Psoas muscle (tissue), 8 donors: ENCODE measurements around the gene INTS1. TPM values are rescaled to one million over a fixed set of nuclear protein-coding genes. Genes with fewer than 3 reads are reported as not detected.

Experiments used
- ATAC-seq, 4 donors: fragments of 200-7000 bp; cut with Tn5 transposase; one replicate each; pipeline ENCODE4 v1.9.1; 2020; ENCODE audit warnings: moderate library complexity in 3 of 4, mild to moderate bottlenecking in 2 of 4
- DNase-seq, 2 donors: peaks; one replicate each; pipeline ENCODE4 v3.0.0-alpha.2; 2020
- H3K27ac ChIP-seq: fragments of 200-600 bp; one replicate; pipeline ENCODE4 v1.8.0; 2022
- H3K27me3 ChIP-seq, 3 donors: fragments of 200-600 bp in 1 of 3; one replicate each; pipeline versions ENCODE4 v1.6.1 to v1.8.0; 2013 to 2022; ENCODE audit warnings: low read length in 2 of 3, mild to moderate bottlenecking in 2 of 3, moderate library complexity in 1 of 3; ENCODE audit not compliant: insufficient read depth in 3 of 3
- H3K36me3 ChIP-seq, 2 donors: fragments of 200-600 bp in 1 of 2; one replicate each; pipeline versions ENCODE4 v1.6.1 to v1.8.0; 2013 to 2022; ENCODE audit warnings: low read depth in 1 of 2, mild to moderate bottlenecking in 1 of 2, moderate library complexity in 1 of 2; ENCODE audit not compliant: insufficient read depth in 1 of 2
- H3K4me1 ChIP-seq: fragments of 200-600 bp; one replicate; pipeline ENCODE4 v1.8.0; 2022
- H3K4me3 ChIP-seq: fragments of 200-600 bp; one replicate; pipeline ENCODE4 v1.8.0; 2022; ENCODE audit warnings: mild to moderate bottlenecking
- H3K9me3 ChIP-seq: fragments of 200-600 bp; one replicate; pipeline ENCODE4 v1.8.0; 2022
- CTCF ChIP-seq: fragments of 200-600 bp; IDR thresholded peaks from one replicate; pipeline ENCODE4 v1.8.0; 2022; ENCODE audit warnings: antibody characterized with exemption
- WGBS, 3 donors: extraction: QIAGEN DNeasy Blood & Tissue Kit; methylation state at CpG; one replicate each; pipeline versions ENCODE4 v1.1.6 to v1.1.7; 2013; 5-methylcytosine and 5-hydroxymethylcytosine counted together
- intact Hi-C, 2 donors: fragments of 100-400 bp; cut with DNase I; formaldehyde crosslinking; loops; one replicate each; pipeline versions ENCODE4 v1.11.0 to v1.14.2; 2022
- polyA plus RNA-seq, 3 donors: library from polyadenylated mRNA; stranded (reverse); fragments of 200-250 nt; gene quantifications; one replicate each; pipeline ENCODE4 v1.2.3, GENCODE V29; 2013
- total RNA-seq, 4 donors: library from RNA; stranded (reverse); fragmentation: NEBNext Ultra II Directional in 2 of 4; extraction: Animal tissue kit (Norgen Biotek cat#: 25700) in 2 of 4; gene quantifications; one replicate each; pipeline versions ENCODE4 v1.2.1 to v1.2.4, GENCODE V29; 2021 to 2023
- donor health status: healthy with polysubstance abuse.
- donor health status: DM: no; HTN: no; CAD: no; lungs with moderate emphysema.
- donor health status: Bipolar disorder and iron deficiency.
- donor health status: healthy.
- donor health status: DM: yes; HTN: yes; CAD: no.
- donor health status: DM: no; HTN: no; CAD: no.
- donor health status: DM: no; HTN: no; CAD: no.
- donor health status: DM: yes; HTN: yes; CAD: no.

The INTS1 gene
- total and polyA plus RNA-seq, 7 donors, result 38.8 to 77.6 (median 64.0) TPM

- Histone ChIP-seq H3K27ac (no peak overlapping the region), H3K36me3 (peaks cover 3 to 50% of the 10 kb centered on the region in 2 donors), H3K9me3 (no peaks in the 10 kb centered on the region), H3K27me3 (no peaks in the 10 kb centered on the region), H3K4me3 (no peak overlapping the region), H3K4me1 (peaks cover 10% of the 10 kb centered on the region)
- 82 to 89% (median 84%) methylated on average over 24 of the region's 24 CpGs for WGBS, 3 donors
- TF ChIP-seq CTCF, result no peak
- ATAC-seq, result no peak
- DNase-seq, result no peak
- intact Hi-C loops, result no loop called here
These were observed 35.4 kb downstream of the INTS1 start for GRCh38 chr7:1468643-1469298.

GRCh38 chr7:1468203-1468602 is 36.0 kb downstream of the INTS1 start:
- Histone ChIP-seq H3K27me3 (no peaks in the 10 kb centered on the region), H3K36me3 (peaks cover 3 to 45% of the 10 kb centered on the region in 2 donors), H3K9me3 (no peaks in the 10 kb centered on the region), H3K4me1 (peaks cover 10% of the 10 kb centered on the region), H3K27ac (no peak overlapping the region), H3K4me3 (no peak overlapping the region)
- no peak for TF ChIP-seq CTCF
- no peak for ATAC-seq
- intact Hi-C loops, result no loop called here
- no peak for DNase-seq
- WGBS, 3 donors, result 86 to 91% (median 87%) methylated on average over 9 to 13 of the region's 13 CpGs

- WGBS, 3 donors, result 29 to 56% (median 35%) methylated on average over 13 to 17 of the region's 17 CpGs
- Histone ChIP-seq H3K4me3 (no peak overlapping the region), H3K27ac (peak overlapping the region; percentile 66), H3K36me3 (peaks cover 0 to 30% of the 10 kb centered on the region in 2 donors), H3K9me3 (no peaks in the 10 kb centered on the region), H3K4me1 (peaks cover 10% of the 10 kb centered on the region), H3K27me3 (no peaks in the 10 kb centered on the region)
- DNase-seq, result peak; percentile 76 to 78
- ATAC-seq, result peak; percentile 39 to 64 (median 52)
- no peak for TF ChIP-seq CTCF
- intact Hi-C loops, result no loop called here
These were observed 37.5 kb downstream of the INTS1 start for GRCh38 chr7:1466524-1467271.

- H3K4me1 ChIP-seq, result peaks cover 17% of the 10 kb centered on the region
- no peak overlapping the region for H3K27ac ChIP-seq
- WGBS, 3 donors, result 64 to 68% (median 67%) methylated on average over 12 of the region's 12 CpGs
These were observed 39.5 kb downstream of the INTS1 start for GRCh38 chr7:1464694-1465093.

More at GRCh38 chr7:1464694-1465093, 39.5 kb downstream of the INTS1 start:
- ATAC-seq (no peak), DNase-seq (no peak)
- peaks cover 0 to 9% of the 10 kb centered on the region in 2 donors for H3K36me3 ChIP-seq
- intact Hi-C loops, result loop anchor here in 1 of 2 donors (5.0 kb wide), 1 partner anchor 38 kb away; the partner anchor contains the start of gene INTS1
- no peak for TF ChIP-seq CTCF
- H3K9me3 ChIP-seq, result no peaks in the 10 kb centered on the region
- H3K4me3 ChIP-seq, result no peak overlapping the region
- no peaks in the 10 kb centered on the region for H3K27me3 ChIP-seq
